Fibroblast of skin of abdomen (primary cell): ENCODE results near the gene PLEKHM3.

Experiments
- DNase-seq: peaks from one replicate; pipeline ENCODE4 v3.0.0-alpha.2; 2013

Gene PLEKHM3

GRCh38 chr2:207944979-207945600 is 80.2 kb downstream of the PLEKHM3 start:
- DNase-seq: no peak

DNA sequence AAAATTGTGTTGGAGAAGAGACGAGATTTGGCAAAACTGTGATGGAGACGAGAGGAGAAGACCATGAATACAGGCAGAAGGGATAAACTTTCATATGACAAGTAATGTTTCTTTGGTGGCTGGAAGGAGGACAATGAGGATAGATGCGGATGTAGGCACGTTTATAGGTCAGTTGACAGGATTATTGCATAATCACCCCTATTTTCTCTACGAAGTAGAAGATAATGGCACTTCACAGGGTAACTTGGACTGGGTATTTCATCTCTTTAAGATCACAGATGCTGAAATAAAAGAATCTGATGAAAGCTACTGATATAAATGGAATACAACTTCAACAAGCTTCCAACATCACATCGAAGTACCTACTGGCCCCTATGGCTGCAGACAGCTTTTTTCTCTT is 81.0 kb downstream of the PLEKHM3 start:
- DNase-seq: no peak

DNA sequence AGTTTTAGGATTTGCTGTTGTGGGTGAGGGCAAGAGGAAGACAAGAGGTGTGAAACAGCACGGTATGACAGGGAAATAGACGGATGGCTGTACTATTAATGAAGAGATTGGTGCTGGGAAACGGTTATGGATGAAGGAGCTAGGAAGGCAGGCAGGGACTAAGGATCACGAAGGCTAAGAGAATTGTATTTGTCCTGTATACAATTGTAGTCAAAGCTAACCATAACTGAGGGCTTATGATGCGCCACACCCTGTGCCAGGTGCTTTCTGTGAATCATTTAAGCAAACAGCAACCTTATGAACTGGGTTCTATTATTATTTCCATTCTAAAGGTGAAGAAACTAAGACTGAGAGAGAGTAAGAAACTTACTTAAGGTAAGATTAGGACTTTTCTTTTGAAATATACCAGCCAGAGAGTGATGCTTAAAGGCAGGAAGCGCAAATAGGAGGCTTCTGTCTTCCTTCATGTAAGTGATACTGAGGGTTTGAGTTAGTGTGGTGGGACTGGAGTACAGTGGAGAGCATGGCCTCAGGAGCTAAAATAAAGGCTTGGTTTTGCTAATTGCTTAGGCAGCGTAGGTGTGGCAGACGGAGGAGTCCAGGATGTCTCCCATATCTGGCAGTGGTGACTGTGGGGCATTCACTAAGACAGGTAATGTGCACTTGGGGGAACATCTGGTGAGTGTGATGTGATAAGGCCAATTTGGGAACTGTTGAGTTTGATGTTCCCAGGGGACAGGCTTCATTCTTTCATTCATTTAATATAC is 85.8 kb downstream of the PLEKHM3 start:
- no peak for DNase-seq

DNA sequence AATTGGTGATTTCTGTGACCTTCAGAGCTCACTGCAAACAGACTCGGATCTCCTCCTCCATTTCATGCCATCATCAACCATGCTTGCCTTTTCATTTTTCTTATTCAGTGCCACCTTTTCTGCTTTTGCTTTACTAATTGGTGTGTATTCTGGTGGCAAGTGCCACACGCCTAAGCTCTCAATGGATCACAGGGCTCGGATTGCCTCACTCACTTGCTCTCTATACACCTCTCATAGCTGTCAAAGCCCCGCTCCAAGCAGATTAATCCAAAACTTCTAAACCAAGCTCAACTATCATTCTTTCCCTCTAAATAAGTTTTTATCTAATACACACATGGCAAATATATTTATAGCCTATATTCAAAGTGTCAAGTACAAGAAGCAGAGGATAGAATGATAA is 86.4 kb downstream of the PLEKHM3 start:
- DNase-seq: no peak

- no peak for DNase-seq
These were observed 86.9 kb downstream of the PLEKHM3 start for GRCh38 chr2:207938415-207938814.

GRCh38 chr2:207937823-207938222 is 87.5 kb downstream of the PLEKHM3 start:
- DNase-seq: no peak

- no peak for DNase-seq
These were observed 88.1 kb downstream of the PLEKHM3 start for GRCh38 chr2:207937253-207937652.

GRCh38 chr2:207936380-207936779 is 88.9 kb downstream of the PLEKHM3 start:
- no peak for DNase-seq

GRCh38 chr2:207935991-207936370 is 89.3 kb downstream of the PLEKHM3 start:
- no peak for DNase-seq

DNA sequence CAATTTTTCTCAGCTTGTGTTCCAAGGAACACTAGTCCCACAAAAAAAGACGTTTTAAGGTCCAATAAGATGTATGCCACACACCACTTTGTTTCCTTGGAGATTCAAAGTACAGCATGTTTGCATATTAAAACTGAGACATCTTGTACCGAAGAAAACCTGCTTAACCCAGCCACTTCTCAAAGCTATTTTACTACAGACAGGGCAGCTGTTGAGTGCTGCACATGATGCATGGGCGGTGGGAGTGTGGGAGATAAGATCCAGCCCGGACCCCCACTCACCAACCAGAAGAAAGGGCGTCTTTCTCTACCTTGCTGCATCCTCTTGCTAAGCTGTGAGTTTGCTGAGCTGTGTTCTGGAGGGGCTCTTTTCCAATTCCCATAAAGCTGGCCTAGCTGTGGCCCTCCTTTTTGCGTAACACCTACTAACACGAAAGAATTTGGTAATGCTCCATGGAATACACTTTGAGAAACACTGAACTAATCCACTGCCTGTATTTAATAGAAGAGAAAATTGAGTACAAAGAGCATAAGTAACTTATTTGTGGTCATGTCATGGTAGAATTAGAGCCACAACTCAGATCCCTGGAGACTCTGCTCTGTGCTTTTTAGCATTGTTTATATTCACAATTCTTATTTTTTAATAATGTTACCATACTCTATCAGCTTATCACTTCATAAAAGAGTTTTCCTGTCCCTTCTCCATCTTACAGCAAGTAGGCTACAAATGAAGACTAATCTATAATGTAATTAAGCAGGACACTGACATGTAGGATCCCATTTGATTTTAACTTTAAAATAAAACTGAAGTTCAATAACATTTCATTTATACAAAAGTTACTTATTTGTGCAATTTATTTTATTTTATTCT is 90.0 kb downstream of the PLEKHM3 start:
- no peak for DNase-seq

DNA sequence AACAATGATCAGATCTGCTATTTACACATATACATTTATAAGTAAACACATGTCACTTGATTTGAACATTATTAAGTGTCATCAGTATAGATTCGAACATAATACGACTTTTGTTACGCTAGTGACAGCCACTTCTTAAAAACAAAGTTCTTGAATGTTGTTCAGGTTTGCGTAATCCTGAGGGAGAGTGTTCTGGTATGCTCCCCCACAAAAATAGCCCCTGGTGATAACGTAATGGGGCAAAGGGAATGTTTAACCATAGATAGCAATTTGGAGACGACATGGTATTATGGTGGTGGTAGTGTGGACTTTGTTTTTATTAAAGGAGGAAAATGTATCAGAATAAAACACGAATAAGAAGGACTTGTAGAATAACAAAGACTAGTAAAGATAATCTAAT is 90.6 kb downstream of the PLEKHM3 start:
- DNase-seq: no peak

DNA sequence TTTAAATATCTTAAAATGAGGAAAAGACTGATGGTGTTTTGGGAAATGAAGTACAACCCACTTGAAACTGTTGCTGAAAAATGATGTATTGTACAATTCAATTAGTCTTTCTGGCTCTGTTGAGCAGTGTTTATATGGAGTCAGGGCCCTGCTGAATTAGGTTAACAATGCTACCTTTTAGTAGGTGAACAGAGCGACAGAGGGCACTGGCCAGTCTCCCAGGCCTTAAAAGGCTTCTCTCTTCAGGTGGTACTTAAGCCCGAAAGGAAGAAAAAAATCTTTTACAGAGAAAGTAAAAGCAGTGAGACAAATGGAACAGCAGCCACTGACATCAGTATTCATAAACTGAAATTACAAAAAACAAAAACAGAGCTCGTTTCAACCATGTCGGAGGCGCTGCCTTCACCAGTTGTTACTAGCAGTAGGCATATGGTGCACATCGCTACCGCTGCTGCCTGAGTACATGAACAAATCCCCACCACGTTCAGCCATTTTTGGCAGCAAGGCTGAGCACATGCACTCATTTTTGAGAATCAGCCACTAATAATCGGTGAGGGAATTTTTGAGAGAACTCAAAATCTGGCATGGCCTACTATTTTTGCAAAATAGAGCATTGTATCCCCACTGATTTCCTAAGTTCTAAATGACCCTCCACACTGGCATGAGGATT is 91.8 kb downstream of the PLEKHM3 start:
- DNase-seq: no peak

GRCh38 chr2:207932106-207932505 is 93.2 kb downstream of the PLEKHM3 start:
- no peak for DNase-seq

DNA sequence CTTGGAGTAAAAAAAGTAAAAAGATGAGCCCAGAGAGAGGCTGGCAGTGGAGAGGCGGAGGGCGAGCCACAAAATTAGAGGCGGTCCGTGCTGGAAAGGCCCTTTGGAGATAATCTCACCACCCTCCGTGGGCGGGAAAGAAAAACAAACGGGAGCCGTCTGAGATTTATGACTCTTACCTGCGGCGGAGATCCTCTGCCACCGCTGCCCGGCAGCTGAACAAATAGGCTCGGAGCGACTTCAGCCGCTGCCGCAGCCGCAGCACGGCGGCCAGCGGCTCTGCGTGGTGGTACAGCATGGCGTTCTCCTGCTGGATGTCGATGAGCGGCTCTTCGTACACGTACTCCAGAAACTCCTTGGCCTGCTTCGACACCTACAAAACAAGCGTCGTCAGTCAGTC is 94.6 kb downstream of the PLEKHM3 start:
- no peak for DNase-seq

DNA sequence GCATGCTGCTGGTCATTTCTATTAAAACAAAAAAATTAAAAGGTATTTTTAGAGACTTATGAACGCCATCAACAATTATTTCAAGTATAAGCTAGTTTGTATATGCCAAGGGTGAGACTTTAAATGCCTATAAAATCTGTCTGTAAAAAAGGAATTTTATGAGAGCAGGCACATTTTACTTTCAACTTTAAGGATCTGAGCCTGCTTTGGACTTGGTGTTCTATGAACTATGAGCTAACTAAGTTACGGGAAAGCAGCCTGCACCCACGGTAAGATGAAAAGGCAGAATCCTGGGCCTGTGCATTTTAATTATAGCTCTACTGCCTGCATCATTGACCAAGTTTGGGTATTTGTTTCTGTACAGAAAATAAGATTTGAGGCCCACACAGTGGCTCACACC is 95.4 kb downstream of the PLEKHM3 start:
- no peak for DNase-seq

GRCh38 chr2:207928079-207928478 is 97.2 kb downstream of the PLEKHM3 start:
- no peak for DNase-seq

- DNase-seq: no peak
These were observed 98.4 kb downstream of the PLEKHM3 start for GRCh38 chr2:207926989-207927300.

DNA sequence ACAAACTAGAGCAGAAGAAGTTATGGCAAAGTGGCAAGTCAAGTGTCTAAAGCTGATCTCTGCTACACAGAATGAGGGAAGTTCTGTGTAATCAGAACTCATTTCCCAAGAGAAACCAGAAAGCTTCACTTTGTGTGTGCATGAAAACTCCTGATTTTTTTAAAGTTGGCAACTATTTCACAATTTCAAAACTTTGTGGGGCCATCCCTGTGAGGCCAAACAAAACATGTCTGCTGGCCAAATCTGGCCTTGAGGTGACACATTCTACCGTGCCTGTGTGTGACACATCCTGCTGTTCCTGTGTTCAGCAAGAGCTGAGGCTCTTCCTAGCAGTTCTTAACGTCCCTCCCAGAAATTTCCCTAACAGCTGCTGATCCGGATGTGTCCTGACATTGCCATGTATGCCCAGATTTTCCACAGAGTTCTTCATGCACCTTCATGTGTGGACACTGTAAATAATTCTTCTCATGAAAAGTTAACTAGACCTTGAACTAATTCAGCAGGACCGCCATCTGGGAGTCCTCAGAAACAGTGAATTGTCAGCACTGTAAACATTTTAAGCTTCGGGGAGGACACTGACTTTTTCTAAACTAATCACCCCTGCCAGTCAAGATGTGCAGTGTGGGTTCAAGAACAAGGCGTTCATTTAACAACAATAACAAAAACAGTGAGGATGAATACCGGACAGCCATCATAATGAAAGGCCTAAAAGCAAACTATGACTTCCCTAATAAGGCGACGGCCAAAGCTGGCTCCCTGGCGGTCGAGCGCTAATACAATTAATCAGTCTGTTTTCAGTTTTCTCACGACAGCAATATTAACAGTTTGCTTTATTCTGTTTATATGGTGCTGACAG is 99.0 kb downstream of the PLEKHM3 start:
- DNase-seq: peak; percentile 37

GRCh38 chr2:207925601-207926000 is 99.7 kb downstream of the PLEKHM3 start:
- no peak for DNase-seq

GRCh38 chr2:207921606-207922005 is 103.7 kb downstream of the PLEKHM3 start:
- no peak for DNase-seq

- DNase-seq: no peak
These were observed 104.6 kb downstream of the PLEKHM3 start for GRCh38 chr2:207920721-207921120.

DNA sequence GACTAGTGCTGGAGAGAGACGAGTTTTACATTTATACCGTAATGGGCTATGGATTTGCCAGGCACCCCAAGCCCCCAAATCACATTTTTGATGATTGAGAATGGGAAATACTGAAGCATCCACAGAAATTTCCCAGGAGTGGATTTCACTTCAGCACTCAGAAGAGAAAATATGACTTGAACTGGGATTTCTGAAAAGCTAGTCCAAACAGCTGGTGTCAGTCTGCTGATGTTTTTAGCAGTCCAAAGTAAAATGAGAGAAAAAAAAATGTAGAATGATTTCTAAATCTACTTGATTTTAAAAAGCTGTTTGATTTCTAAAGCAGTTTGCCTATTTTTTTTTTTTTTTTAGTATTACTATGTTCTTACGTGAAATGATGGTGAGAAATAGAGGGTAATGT is 105.0 kb downstream of the PLEKHM3 start:
- no peak for DNase-seq
